ENCODE measurements around the gene ALG11.

GRCh38 chr13:52036037-52036436, 23.8 kb downstream of the ALG11 start:
- TF ChIP-seq EP300 (IDR thresholded peaks at IDR 0.05), result no peak
- TF ChIP-seq CTCF (IDR thresholded peaks at IDR 0.05), result no peak

Measured in suprapubic skin (tissue), 3 donors.